Bone marrow (tissue), 2 donors: ENCODE data around the gene CTU1.

Source experiments
- DNase-seq, 2 donors: peaks; one replicate each; lab custom pipeline; 2025; lab: John Stamatoyannopoulos, UW

Gene CTU1

DNA sequence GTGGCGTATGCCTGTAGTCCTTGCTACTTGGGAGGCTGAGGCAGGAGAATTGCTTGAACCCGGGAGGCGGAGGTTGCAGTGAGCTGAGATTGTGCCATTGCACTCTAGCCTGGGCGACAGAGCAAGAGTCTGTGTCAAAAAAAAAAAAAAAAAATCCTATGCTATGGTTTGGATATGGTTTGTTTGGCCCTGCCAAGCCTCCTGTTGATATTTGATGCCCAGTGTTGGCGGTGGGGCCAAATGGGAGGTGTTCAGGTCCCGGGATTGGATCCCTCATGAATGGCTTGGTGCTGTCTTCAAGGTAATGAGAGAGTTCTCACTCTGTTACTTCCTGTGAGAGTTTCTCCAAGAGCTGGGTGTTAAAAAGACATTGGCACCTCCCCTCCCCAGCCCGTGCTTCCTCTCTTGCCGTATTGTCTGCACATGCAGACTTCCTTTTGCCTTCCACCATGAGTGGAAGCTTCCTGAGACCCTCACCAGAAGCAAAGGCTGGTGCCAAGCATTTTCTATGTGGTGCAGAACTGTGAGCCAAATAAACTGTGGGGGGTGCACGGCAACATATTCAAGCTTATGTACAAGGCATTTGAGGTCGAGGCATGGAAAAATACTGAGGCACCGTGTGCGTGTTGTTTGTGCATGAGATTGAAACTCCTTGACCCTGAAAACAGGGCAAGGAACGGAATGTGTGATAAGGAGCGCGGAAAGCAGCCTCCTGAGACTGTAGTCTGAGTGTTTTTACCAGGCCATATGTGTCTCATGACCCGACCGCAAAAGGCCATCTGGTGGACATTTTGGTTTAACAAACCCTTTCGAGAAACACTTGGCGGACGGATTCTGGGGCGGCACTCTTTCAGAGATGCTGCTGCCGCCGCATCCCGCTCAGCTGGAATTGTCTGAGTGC is 23.8 kb upstream of the CTU1 start:
- peak in 1 of 2 donors; percentile 37 for DNase-seq

- DNase-seq: no peak
Observed at GRCh38 chr19:51129716-51130115, 21.5 kb upstream of the CTU1 start.

DNA sequence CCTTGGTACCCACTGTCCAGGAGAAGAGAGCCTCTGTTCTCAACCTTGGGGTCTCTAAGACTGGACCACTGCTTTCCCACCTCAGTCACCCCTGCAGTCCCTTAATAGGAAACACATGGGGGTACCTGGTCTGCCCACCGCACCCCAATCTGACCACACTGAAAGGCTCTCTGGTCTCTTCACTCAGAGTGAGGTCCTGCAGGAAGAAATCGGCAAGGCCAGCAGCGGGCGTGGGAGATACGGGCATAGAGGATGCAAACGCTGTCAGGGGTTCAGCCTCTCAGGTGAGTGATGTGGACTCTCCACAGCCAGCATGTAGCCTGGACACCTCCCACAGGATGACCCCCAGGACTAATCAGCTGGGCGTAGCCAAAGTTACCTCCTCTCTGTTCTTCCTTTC is 20.0 kb upstream of the CTU1 start:
- DNase-seq: no peak

DNA sequence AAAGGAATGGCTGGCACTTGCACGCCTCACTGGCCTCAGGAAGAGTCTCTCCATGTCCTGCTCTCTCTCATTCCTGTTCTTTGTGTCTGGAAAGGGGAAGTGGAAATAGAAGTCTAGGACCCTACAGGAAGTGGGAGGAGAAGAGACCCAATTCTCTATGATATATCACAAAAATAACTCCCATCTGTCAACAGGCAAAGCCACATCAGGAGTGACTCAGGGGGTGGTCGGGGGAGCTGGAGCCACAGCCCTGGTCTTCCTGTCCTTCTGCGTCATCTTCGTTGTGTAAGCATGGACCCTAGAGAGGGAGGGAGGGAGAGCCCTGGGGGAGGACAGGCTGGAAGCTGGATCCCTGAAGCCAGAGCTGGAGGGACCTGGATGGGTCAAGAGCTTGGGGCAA is 19.5 kb upstream of the CTU1 start:
- peak; percentile 41 to 90 for DNase-seq

- no peak for DNase-seq
Observed at GRCh38 chr19:51127032-51127431, 18.8 kb upstream of the CTU1 start.

DNA sequence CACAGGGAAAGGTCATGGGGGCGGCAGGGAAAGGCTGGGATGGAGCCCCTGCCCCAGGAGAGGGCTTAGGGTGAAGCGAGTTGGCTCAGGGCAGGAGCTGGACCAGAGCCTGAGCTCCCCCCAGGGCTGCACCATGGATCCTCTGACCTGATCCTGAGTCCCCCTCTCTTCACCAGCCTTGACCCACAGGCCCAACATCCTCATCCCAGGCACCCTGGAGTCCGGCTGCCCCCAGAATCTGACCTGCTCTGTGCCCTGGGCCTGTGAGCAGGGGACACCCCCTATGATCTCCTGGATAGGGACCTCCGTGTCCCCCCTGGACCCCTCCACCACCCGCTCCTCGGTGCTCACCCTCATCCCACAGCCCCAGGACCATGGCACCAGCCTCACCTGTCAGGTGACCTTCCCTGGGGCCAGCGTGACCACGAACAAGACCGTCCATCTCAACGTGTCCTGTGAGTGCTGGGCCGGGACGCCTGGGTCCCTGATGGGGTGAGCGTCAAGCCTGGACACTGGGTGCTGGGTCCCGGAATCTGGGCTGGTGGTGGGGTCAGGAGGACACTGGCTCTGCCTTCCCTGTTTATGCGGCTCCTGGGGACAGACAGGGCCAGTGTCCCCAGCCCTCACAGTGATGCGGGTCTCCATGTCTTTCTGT is 17.3 kb upstream of the CTU1 start:
- no peak for DNase-seq

DNA sequence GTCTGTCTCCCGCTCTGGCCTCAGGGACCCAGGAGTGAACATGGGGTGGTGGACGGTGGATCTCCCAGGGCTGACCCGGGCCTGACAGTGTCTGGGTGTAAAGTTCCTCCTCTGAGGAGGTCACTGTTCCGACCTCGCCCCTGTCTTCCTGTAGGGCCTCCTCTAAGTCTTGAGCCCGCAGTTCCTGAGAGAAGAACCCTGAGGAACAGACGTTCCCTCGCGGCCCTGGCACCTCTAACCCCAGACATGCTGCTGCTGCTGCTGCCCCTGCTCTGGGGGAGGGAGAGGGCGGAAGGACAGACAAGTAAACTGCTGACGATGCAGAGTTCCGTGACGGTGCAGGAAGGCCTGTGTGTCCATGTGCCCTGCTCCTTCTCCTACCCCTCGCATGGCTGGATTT is 16.5 kb upstream of the CTU1 start, which contains the start of gene SIGLEC9:
SIGLEC9 (plus strand) TSS at position 178 of the 400 bp plus-strand sequence; CDS start at position 247, 69 bp downstream.
- no peak for DNase-seq

DNA sequence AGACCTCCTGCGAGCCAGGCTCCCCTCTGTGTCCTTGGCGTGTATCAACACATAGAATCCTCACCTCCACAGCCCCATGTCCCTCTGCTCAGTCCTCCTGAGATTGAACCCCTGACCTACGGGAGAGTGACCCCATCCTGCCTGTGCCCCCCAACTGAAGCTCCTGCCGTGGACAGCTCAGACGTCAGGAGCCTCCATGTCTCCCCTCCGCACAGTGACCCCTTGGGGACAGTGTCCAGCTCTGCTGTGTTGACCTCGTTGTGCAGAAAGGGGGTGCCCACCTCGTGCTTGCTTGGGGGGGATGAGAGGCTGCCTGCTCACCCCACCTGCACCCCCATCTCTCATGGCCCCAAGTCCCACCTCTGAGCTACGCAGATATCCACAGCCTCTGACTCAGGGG is 16.0 kb upstream of the CTU1 start:
- DNase-seq: no peak

DNA sequence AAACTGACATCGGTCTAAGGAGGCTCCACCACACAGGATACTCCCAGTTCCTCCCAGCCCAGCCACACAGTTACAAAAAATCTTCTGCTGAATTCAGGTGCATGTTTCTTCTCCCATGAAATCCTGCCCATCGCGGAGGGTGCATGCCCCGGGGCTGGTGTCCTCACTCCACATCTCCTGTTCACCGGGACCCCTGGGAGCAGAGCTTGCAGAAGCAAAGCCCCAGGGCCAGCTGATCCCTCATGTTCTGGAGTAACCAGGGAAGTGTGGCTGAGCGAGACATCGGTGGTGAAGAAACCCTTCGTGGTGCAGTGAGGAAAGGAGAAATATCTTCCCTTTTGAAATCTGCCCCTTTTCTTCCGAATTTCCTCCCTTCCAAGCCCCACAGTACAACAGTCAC is 15.6 kb upstream of the CTU1 start:
- no peak for DNase-seq

DNA sequence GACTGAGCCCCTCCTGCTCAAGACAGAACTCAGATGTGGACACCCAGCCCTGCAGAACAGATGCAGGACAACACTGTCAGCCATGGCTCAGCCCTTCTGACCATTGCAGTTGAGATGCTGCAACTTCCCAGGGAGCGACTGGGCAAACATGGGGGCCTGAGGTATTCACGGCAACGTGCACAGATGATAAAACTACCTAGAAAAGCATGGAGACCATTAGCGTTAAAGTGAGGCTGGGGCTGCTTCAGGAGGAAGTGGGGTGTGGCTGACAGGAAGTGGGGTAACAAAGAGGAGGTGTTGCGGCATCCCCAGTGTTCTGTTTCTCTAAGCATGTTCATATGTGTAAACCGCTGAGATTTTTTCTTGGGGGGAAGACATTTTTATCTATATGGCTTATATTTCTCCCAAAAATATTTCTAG is 15.2 kb upstream of the CTU1 start:
- DNase-seq: no peak

DNA sequence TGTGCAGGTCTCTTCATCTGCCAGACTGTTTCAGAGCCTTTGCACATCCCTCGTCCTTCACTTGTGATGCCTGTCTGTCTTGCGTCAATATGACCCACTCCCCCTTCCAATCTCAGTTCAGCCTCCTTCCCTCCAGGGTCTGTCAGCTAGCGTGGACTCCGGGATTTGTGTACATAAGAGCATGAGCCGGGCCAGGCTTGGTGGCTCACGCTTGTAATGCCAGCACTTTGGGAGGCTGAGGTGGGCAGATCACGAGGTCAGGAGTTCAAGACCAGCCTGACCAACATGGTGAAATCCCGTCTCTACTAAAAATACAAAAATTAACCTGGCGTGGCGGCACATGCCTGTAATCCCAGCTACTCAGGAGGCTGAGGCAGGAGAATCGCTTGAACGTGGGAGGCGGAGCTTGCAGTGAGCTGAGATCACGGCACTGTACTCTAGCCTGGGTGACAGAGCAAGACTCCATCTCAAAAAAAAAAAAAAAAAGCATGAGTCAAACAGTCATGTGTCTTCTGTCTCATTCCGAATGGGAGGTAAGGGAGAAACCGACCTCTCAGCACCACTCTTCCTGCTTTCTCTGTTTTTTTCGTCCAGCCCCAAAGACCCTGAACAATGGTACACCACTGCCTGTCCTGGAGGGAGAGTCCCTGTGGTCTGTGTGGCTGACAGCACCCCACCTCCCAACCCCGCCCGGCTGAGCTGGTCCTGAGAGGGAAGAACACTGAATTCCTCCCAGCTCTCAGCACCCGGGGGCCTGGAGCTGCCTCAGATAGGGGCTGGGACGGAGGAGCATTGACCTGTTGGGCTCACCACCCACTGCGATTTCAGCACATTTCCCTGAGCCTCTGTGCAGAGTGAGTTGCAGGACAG is 14.1 kb upstream of the CTU1 start:
- no peak for DNase-seq

GRCh38 chr19:51121257-51121656 is 13.0 kb upstream of the CTU1 start:
- no peak for DNase-seq

- no peak for DNase-seq
Observed at GRCh38 chr19:51120160-51120559, 12.0 kb upstream of the CTU1 start.

- no peak for DNase-seq
Observed at GRCh38 chr19:51119611-51120010, 11.4 kb upstream of the CTU1 start.

- no peak for DNase-seq
Observed at GRCh38 chr19:51119101-51119500, 10.9 kb upstream of the CTU1 start.

- no peak for DNase-seq
Observed at GRCh38 chr19:51116736-51117286, 8.6 kb upstream of the CTU1 start.

DNA sequence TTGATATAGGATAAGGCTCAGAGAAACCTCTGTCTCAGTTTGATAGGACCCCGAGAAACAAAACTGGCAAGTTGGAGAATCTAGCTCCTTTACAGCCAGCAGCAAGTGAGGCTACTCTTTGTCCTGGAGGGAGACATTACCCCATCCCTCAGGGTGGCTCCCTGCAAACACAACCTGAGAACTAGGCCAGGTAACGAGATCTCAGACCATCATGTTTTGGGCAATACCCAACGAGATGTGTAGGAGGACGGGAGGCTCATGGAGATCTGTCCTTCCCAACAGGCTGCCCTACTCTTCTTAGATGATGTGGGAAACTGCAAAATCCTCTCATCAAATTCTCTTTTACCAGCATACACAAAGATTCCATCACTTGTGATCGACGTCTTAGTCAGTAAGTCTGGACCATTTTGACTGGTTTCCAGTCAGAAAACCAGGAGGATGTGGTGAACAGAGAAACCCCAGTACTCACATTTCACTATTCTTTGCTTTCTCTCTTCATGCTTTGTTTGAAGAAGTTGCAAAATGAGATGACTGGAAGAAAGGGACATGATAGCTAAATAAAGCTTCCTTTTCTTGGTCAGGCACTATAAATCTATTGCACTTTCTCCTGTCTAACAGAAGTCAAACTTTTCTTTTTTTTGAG is 6.0 kb upstream of the CTU1 start:
- DNase-seq: no peak

DNA sequence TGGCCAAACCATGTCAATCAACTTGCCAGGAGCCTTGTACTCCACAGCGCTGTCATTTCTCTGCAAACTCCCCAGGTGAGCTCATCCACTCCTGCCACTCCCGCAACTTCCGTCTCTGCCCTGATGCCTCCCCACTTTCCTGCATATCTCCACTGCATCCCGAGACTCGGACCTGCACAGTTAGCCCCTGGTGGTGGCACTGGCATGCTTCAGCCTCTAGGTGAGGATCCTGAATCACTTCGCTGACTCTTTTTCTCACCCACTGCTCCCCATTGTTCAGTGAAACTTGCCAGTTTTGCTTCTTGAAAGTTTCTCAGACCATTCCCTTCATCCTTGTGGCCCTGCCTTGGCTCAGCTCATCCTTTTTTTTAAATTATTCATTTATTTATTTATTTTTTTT is 3.4 kb upstream of the CTU1 start:
- no peak for DNase-seq

DNA sequence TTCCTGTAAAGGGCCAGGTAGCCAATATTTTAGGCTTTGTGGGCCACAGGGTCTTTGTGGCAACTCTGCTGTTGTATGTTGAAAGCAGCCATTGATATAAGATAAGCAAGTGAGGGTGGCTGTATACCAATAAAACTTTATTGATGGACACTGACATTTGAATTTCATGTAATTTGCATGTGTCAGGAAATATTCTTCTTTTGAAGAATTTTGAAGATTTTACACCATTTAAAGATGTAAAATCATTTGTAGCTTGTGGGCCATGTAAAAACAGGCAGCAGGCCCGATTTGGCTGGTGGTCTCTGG is 2.4 kb upstream of the CTU1 start:
- DNase-seq: no peak

DNA sequence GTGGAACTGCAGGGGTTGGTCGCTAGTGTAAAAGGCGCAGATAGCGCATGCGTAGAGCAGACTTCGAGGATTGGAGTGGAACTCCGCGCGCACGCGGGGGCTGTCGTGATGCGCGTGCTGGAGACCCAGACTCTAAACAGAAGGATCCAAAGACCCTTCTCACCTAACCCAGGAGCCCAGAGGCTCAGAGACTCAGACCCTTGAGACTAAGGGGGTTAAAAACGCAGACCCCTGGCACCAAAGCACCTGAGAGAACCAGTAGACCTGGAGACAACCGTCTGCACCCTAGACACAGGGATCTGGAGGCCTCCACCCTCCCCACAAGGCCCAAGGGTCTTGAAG is 567 bp upstream of the CTU1 start:
- DNase-seq: no peak

GRCh38 chr19:51107406-51108065 is 673 bp downstream of the CTU1 start:
- DNase-seq: no peak
